ENCODE measurements around the gene STK11IP. TPM values are rescaled to one million over a fixed set of nuclear protein-coding genes. Genes with fewer than 3 reads are reported as not detected.

Gene STK11IP
- total RNA-seq, 1 experiment from 2014 or later = 39.9 TPM

- H3K9me3 Mint-ChIP-seq = no peaks in the 10 kb centered on the region
- H3K27me3 Mint-ChIP-seq (ENCODE audit: low read depth) = peaks cover 2% of the 10 kb centered on the region; the same call in 1 of the 2 replicates
- H3K4me3 Mint-ChIP-seq = no peak overlapping the region
- H3K4me1 Mint-ChIP-seq = peaks cover 60% of the 10 kb centered on the region
- POLR2A ChIA-PET = interaction anchor here (1.0 to 3.6 kb wide), 6 partner anchors 8 to 124 kb away, joined by 3 to 29 read pairs (median 10); partner anchors contain the start of genes CHPF, INHA, OBSL1 and STK11IP
- peak overlapping the region; percentile 84 for H3K27ac Mint-ChIP-seq
- TF ChIP-seq ESRRA (CRISPR knock-in tag; IDR thresholded peaks at IDR 0.05; ENCODE audit: borderline replicate concordance) (no peak), SP1 (CRISPR knock-in tag; conservative IDR thresholded peaks at IDR 0.05) (no peak), ATF1 (CRISPR knock-in tag; IDR thresholded peaks at IDR 0.05) (no peak)
- CTCF ChIA-PET = interaction anchor here (0.7 to 7.2 kb wide), 41 partner anchors 8 to 1622 kb away, joined by 3 to 86 read pairs (median 6); partner anchors contain the start of genes CHPF, DNPEP, GMPPA and INHA
- DNase-seq (ENCODE audit: low spot score) (no peak), ATAC-seq (no peak)
- H3K36me3 Mint-ChIP-seq = peaks cover 30% of the 10 kb centered on the region
Observed at GRCh38 chr2:219560893-219561178, 36.8 kb upstream of the STK11IP start.

- ChIA-PET CTCF (interaction anchor here (0.6 to 7.2 kb wide), 37 partner anchors 9 to 532 kb away, joined by 3 to 86 read pairs (median 7); partner anchors contain the start of genes CHPF, DNPEP, GMPPA and INHA), POLR2A (interaction anchor here (0.9 to 3.6 kb wide), 8 partner anchors 9 to 124 kb away, joined by 3 to 29 read pairs (median 3); partner anchors contain the start of genes CHPF, INHA, OBSL1 and STK11IP)
- Mint-ChIP-seq H3K27me3 (ENCODE audit: low read depth) (peaks cover 2% of the 10 kb centered on the region; the same call in 1 of the 2 replicates), H3K4me1 (peaks cover 66% of the 10 kb centered on the region), H3K36me3 (peaks cover 35% of the 10 kb centered on the region), H3K4me3 (peak overlapping the region; percentile 22; the same call in 1 of the 2 replicates), H3K27ac (peak overlapping the region; percentile 86), H3K9me3 (no peaks in the 10 kb centered on the region)
- DNase-seq (ENCODE audit: low spot score) = no peak
- ATAC-seq = peak; percentile 32
- TF ChIP-seq ZNF423 (CRISPR knock-in tag; IDR thresholded peaks at IDR 0.05) (no peak), TEAD4 (CRISPR knock-in tag; IDR thresholded peaks at IDR 0.05) (0 out of 2 replicates have a peak, but pooled peaks have one; percentile 12), NFE2L1 (CRISPR knock-in tag; IDR thresholded peaks at IDR 0.05) (no peak), RELA (CRISPR knock-in tag; IDR thresholded peaks at IDR 0.05; ENCODE audit: borderline replicate concordance) (no peak), GRHL2 (CRISPR knock-in tag; IDR thresholded peaks at IDR 0.05; ENCODE audit: insufficient replicate concordance, severe bottlenecking) (no peak), SMAD4 (CRISPR knock-in tag; IDR thresholded peaks at IDR 0.05) (no peak), ZNF232 (CRISPR knock-in tag; IDR thresholded peaks at IDR 0.05) (no peak), ZNF512 (CRISPR knock-in tag; IDR thresholded peaks at IDR 0.05; ENCODE audit: borderline replicate concordance) (no peak), SOX15 (CRISPR knock-in tag; IDR thresholded peaks at IDR 0.05) (no peak), E2F5 (CRISPR knock-in tag; IDR thresholded peaks at IDR 0.05) (no peak), FOXK1 (CRISPR knock-in tag; IDR thresholded peaks at IDR 0.05) (0 out of 2 replicates have a peak, but pooled peaks have one; percentile 18), CTCF (IDR thresholded peaks at IDR 0.05) (no peak), ZMAT4 (CRISPR knock-in tag; IDR thresholded peaks at IDR 0.05) (no peak)
Observed at GRCh38 chr2:219561179-219562048, 36.2 kb upstream of the STK11IP start.
